ENCODE results near the gene DCTN1.

Gene DCTN1

GRCh38 chr2:74413001-74413698 lies 33.0 kb upstream of the DCTN1 start:
- DNase-seq = no peak

- no peak for DNase-seq
Observed at GRCh38 chr2:74407682-74408081, 27.6 kb upstream of the DCTN1 start.

- DNase-seq = no peak
Observed at GRCh38 chr2:74406035-74406434, 25.9 kb upstream of the DCTN1 start.

- DNase-seq = no peak
Observed at GRCh38 chr2:74401891-74402290, 21.8 kb upstream of the DCTN1 start.

- no peak for DNase-seq
Observed at GRCh38 chr2:74399785-74400184, 19.7 kb upstream of the DCTN1 start.

GRCh38 chr2:74396149-74396548 lies 16.0 kb upstream of the DCTN1 start:
- no peak for DNase-seq

- DNase-seq = no peak
Observed at GRCh38 chr2:74393525-74393924, 13.4 kb upstream of the DCTN1 start.

- DNase-seq = no peak
Observed at GRCh38 chr2:74392449-74392743, 12.3 kb upstream of the DCTN1 start.

- DNase-seq = peak; percentile 77 to 82
Observed at GRCh38 chr2:74391580-74392448, 11.7 kb upstream of the DCTN1 start.

- no peak for DNase-seq
Observed at GRCh38 chr2:74391209-74391579, 11.1 kb upstream of the DCTN1 start.

- no peak for DNase-seq
Observed at GRCh38 chr2:74390606-74391005, 10.5 kb upstream of the DCTN1 start.

GRCh38 chr2:74387346-74387745 lies 7.2 kb upstream of the DCTN1 start:
- no peak for DNase-seq

- DNase-seq = no peak
Observed at GRCh38 chr2:74385396-74385795, 5.3 kb upstream of the DCTN1 start.

- DNase-seq = no peak
Observed at GRCh38 chr2:74384051-74384450, 3.9 kb upstream of the DCTN1 start.

- no peak for DNase-seq
Observed at GRCh38 chr2:74383254-74383653, 3.1 kb upstream of the DCTN1 start.

GRCh38 chr2:74381751-74382150 lies 1.6 kb upstream of the DCTN1 start:
- DNase-seq = no peak

- DNase-seq = no peak
Observed at GRCh38 chr2:74378007-74378406, 2.1 kb downstream of the DCTN1 start.

GRCh38 chr2:74375838-74376237 lies 4.3 kb downstream of the DCTN1 start:
- no peak for DNase-seq

- DNase-seq = peak; percentile 94 to 99
Observed at GRCh38 chr2:74374509-74375205, 5.5 kb downstream of the DCTN1 start.

- no peak for DNase-seq
Observed at GRCh38 chr2:74373985-74374384, 6.1 kb downstream of the DCTN1 start.

GRCh38 chr2:74373221-74373676 lies 6.9 kb downstream of the DCTN1 start:
- no peak for DNase-seq

GRCh38 chr2:74372674-74373073 lies 7.4 kb downstream of the DCTN1 start:
- DNase-seq = no peak

GRCh38 chr2:74371421-74371820 lies 8.7 kb downstream of the DCTN1 start:
- DNase-seq = no peak

- DNase-seq = no peak
Observed at GRCh38 chr2:74369976-74370375, 10.1 kb downstream of the DCTN1 start.

Data from cerebellar nuclear complex (tissue), 1 donor.